Left colon (tissue), 2 donors: ENCODE results near the gene CCDC142. TPM values are rescaled to one million over a fixed set of nuclear protein-coding genes. Genes with fewer than 3 reads are reported as not detected.
"Not testable (repeated sequence)": the region's sequence is repeated elsewhere in the genome, so short reads cannot be mapped to it uniquely, and the experiment has no call there.

Source experiments
- ATAC-seq: fragments of 200-7000 bp; cut with Tn5 transposase; one replicate; pipeline ENCODE4 v1.9.1; 2020; ENCODE audit warnings: mild to moderate bottlenecking, moderate library complexity
- DNase-seq, 2 donors: peaks; one replicate each; pipeline ENCODE4 v3.0.0-alpha.2; 2020
- intact Hi-C, 2 donors: fragments of 100-400 bp; cut with DNase I in 1 of 2; cut with micrococcal nuclease in 1 of 2; formaldehyde crosslinking; loops; one replicate each; pipeline versions ENCODE4 v1.11.2 to v1.14.0; 2022; cut with DNase I, micrococcal nuclease
- total RNA-seq, 2 donors: library from RNA; stranded (reverse); fragmentation: NEBNext Ultra II Directional; extraction: Animal tissue kit (Norgen Biotek cat#: 25700); gene quantifications; one replicate each; pipeline ENCODE4 v1.2.1, GENCODE V29; 2021
- donor health status: DM: no; HTN: no; CAD: no.
- donor health status: DM: yes; HTN: yes; CAD: no.

Gene CCDC142
- total RNA-seq, 2 donors from 2014 or later = 22.4 to 23.9 TPM

GRCh38 chr2:74481431-74481830, 1.4 kb downstream of the CCDC142 start:
- ATAC-seq (no peak), DNase-seq (no peak)
- intact Hi-C loops = loop anchor here in 1 of 2 donors (5.0 kb wide), 1 partner anchor 106 kb away; no protein-coding TSS in a partner anchor

GRCh38 chr2:74474899-74475298, 7.9 kb downstream of the CCDC142 start:
- no peak for ATAC-seq
- intact Hi-C loops = no loop called here
- DNase-seq = no peak

DNA sequence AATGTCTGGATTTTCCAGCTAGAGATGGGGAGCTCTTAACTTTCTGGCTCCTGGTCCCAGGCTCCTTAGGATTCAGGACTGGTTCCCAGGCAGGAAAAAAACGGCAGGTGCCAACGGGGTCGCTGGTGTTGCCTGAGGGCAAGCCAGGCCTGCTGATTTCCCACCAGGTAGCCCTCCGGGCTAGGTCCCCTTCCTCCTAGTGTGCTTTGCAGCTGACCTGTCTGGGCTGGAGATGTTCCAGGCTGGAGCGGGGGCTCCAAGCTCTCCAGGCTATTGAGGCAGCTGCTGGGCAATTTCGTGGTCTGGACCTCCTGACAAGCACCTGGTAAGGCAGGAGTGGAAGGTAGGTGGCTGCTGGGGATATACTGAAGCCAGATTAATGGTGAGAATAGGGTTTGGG, 8.3 kb downstream of the CCDC142 start:
- intact Hi-C loops = no loop called here
- no peak for ATAC-seq
- DNase-seq = no peak

DNA sequence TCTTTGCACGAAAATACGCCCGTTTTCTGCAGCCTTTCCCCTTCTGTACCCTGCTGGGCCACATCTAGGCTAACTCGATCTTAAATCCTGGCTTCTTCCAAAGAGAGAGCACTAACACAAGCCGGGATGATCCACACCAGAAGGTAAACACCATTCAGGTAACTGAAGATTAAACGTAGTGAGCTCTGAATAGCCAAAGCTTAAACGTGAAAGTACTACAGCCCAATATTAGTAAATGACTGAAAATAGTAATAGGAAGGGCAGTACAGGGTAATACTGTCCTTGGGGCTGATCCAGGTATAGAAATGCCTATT, 9.9 kb downstream of the CCDC142 start:
- DNase-seq = no peak
- peak; percentile 13 for ATAC-seq
- intact Hi-C loops = no loop called here

- ATAC-seq = peak; percentile 89
- DNase-seq = peak; percentile 94 to 96
- intact Hi-C loops = no loop called here
Measured at GRCh38 chr2:74472086-74472944, 10.5 kb downstream of the CCDC142 start, which contains the start of gene MRPL53. TSS of gene MRPL53 (minus strand) at chr2:74472680. CDS start at chr2:74472660, 20 bp downstream.

GRCh38 chr2:74471332-74472065, 11.3 kb downstream of the CCDC142 start:
- ATAC-seq (peak; percentile 30), DNase-seq (no peak)
- intact Hi-C loops = no loop called here

- intact Hi-C loops, DNase-seq, ATAC-seq: not testable (repeated sequence)
Measured at GRCh38 chr2:74470742-74471141, 12.1 kb downstream of the CCDC142 start.

GRCh38 chr2:74464406-74464805, 18.4 kb downstream of the CCDC142 start:
- ATAC-seq (peak; percentile 18), DNase-seq (no peak)
- intact Hi-C loops = no loop called here

DNA sequence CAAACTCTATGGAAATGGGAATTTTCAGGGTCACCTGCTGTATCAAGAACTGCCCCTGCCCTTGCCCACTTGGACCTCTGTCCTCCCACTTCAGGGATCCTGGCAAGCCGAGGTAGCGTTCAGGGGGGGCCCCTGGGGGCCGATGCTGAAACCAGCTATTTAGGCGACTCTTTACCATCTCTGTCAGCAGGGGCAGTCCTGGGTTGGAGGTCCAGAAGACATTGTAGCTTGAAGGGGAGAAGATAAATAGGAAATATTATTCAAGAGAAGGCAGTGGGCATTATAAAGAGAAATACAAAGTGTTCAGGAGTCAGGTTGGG, 20.1 kb downstream of the CCDC142 start:
- no peak for DNase-seq
- intact Hi-C loops = no loop called here
- ATAC-seq = no peak

GRCh38 chr2:74462054-74462785, 20.6 kb downstream of the CCDC142 start:
- no peak for DNase-seq
- no peak for ATAC-seq
- intact Hi-C loops = no loop called here

- intact Hi-C loops = no loop called here
- DNase-seq (peak in 1 of 2 donors; percentile 15), ATAC-seq (no peak)
Measured at GRCh38 chr2:74461187-74462053, 21.4 kb downstream of the CCDC142 start.

DNA sequence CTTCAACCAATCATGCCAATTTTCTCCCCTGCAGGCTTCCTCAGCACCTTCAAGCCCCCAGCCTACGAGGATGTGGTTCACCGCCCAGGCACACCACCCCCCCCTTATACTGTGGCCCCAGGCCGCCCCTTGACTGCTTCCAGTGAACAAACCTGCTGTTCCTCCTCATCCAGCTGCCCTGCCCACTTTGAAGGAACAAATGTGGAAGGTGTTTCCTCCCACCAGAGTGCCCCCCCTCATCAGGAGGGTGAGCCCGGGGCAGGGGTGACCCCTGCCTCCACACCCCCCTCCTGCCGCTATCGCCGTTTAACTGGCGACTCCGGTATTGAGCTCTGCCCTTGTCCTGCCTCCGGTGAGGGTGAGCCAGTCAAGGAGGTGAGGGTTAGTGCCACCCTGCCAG, 22.6 kb downstream of the CCDC142 start:
- intact Hi-C loops, DNase-seq, ATAC-seq: not testable (repeated sequence)

DNA sequence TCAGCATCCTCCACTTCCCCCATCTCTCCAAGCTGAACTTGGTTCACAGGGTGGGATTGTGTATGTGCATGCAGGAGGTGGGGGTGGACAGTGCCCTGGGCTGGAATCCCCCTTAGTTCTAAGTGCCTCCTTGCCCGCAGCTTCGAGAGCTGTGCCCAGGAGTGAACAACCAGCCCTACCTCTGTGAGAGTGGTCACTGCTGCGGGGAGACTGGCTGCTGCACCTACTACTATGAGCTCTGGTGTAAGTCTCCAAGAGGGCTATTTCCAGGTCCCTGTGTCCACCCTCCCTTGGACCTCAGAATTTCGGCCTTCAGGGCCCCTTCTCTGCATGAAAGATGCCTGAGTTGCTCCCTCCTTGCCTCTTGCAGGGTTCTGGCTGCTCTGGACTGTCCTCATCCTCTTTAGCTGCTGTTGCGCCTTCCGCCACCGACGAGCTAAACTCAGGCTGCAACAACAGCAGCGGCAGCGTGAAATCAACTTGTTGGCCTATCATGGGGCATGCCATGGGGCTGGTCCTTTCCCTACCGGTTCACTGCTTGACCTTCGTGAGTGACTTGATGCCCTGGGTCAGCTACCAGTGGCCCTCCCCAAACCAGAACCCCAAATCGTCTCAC, 23.2 kb downstream of the CCDC142 start:
- not testable (repeated sequence) for ATAC-seq

DNA sequence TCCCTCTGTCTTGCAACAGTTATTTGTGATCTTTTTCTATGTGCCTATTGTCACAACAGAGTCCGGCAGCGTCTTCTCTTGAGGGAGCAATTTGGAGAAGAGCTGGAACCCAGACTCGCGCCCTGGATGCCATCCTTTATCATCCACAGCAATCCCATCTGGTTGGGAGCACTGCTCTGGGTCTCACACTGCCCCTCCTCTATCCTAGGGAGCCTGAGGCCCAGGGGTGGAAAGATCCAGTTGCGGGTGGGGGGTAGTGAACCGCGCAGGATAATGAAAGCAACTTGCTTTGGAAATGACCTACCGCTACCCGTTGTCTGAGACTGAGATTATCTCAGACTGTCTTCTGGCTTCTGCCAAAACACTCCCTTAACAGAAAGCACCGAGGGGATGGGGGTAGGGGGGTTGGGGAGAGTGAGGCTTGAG, 23.8 kb downstream of the CCDC142 start:
- DNase-seq = peak in 1 of 2 donors; percentile 19
- intact Hi-C loops = no loop called here
- ATAC-seq = no peak

More for the DNA sequence above, 23.2 kb downstream of the CCDC142 start:
- intact Hi-C loops, DNase-seq: not testable (repeated sequence)

GRCh38 chr2:74458132-74458937, 24.5 kb downstream of the CCDC142 start, which contains the start of gene WBP1:
TSS of gene WBP1 (plus strand) at chr2:74458438. CDS start at chr2:74458603, 165 bp downstream.
- ATAC-seq = peak; percentile 79
- intact Hi-C loops = no loop called here
- peak; percentile 98 to 100 for DNase-seq

DNA sequence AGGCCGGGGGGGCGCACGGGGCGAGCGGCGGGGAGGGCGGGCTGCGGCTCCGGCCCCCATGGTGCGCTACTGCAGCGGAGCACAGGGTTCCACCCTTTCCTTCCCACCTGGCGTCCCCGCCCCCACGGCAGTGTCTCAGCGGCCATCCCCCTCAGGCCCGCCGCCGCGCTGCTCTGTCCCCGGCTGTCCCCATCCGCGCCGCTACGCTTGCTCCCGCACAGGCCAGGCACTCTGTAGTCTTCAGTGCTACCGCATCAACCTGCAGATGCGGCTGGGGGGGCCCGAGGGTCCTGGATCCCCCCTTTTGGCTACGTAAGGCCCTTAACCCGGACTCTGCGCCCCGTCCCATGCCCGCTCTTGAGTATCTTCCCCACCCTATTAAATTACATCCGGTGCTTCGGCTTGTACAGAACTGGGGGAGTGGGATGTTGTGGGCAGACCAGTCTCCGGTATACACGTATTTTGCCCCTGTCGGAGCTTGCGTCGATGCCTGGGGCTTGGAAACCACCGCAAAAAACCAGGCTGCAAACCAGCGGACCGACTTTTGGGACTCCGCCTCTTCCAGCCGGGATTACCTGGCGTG, 25.2 kb downstream of the CCDC142 start:
- ATAC-seq (peak; percentile 53), DNase-seq (peak; percentile 83 to 90)
- intact Hi-C loops = no loop called here

DNA sequence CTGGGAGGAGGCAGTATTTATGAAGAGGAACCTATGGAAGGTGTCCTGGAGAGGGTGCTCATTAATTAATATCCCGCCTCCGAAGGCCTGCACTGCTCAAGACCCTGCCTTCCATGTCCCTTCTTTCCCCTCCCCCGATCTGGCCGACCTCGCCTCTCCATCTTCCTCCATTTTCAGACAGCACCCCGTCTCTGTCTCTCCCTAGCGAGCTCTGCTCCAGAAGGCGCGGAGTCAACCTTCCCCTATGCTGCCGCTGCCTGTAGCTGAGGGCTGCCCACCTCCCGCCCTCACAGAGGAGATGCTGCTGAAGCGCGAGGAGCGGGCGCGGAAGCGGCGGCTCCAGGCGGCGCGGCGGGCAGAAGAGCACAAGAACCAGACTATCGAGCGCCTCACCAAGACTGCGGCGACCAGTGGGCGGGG, 25.7 kb downstream of the CCDC142 start:
- DNase-seq (no peak), ATAC-seq (no peak)
- intact Hi-C loops = no loop called here
